ENCODE results near the gene GFY.

GFY gene

GRCh38 chr19:49425178-49425577 is at the start of gene GFY:
GFY (plus strand) TSS chr19:49425388; CDS start chr19:49426431, 1,043 bp downstream.
- Histone ChIP-seq H3K9me3 (ENCODE audit: low read length) (no peaks in the 10 kb centered on the region), H3K4me3 (ENCODE audit: low read depth, low read length, poor library complexity, severe bottlenecking) (no peak within 1 kb of the TSS), H3K9me2 (ENCODE audit: low read depth, low read length) (no peaks in the 10 kb centered on the region), H3K27ac (ENCODE audit: low read depth, low read length, poor library complexity, severe bottlenecking) (no peak within 1 kb of the TSS), H3K4me2 (ENCODE audit: low read length) (no peak within 1 kb of the TSS), H3K79me2 (ENCODE audit: insufficient read depth, low read length) (no peaks in the 10 kb centered on the region), H3K9ac (ENCODE audit: low read length) (no peak within 1 kb of the TSS), H4K20me1 (ENCODE audit: insufficient read depth, low read length) (no peaks in the 10 kb centered on the region), H2AFZ (ENCODE audit: low read length) (no peak within 1 kb of the TSS), H3K4me1 (ENCODE audit: insufficient read depth, low read length, severe bottlenecking) (peaks cover 13% of the 10 kb centered on the region), H3K36me3 (ENCODE audit: insufficient read depth, low read length) (no peaks in the 10 kb centered on the region), H3F3A (ENCODE audit: insufficient read depth, low read length) (no peaks in the 10 kb centered on the region; the same call in 1 of the 2 replicates), H3K27me3 (ENCODE audit: insufficient read depth, low read length) (peaks cover 22% of the 10 kb centered on the region)
- no peak for TF ChIP-seq EZH2 (IDR thresholded peaks at IDR 0.05; ENCODE audit: borderline replicate concordance, low read length)
- TF ChIP-seq CTCF (IDR thresholded peaks at IDR 0.05; ENCODE audit: low read length) = no peak

GRCh38 chr19:49378512-49378911 is 46.7 kb upstream of the GFY start:
- TF ChIP-seq EZH2 (IDR thresholded peaks at IDR 0.05; ENCODE audit: borderline replicate concordance, low read length) = no peak
- no peak for TF ChIP-seq CTCF (IDR thresholded peaks at IDR 0.05; ENCODE audit: low read length)
- no peaks in the 10 kb centered on the region for H3F3A ChIP-seq (ENCODE audit: insufficient read depth, low read length)
- no peaks in the 10 kb centered on the region for H3K79me2 ChIP-seq (ENCODE audit: insufficient read depth, low read length)
- no peak overlapping the region for H3K4me3 ChIP-seq (ENCODE audit: low read depth, low read length, poor library complexity, severe bottlenecking)
- H3K9ac ChIP-seq (ENCODE audit: low read length) = no peak overlapping the region
- H3K36me3 ChIP-seq (ENCODE audit: insufficient read depth, low read length) = no peaks in the 10 kb centered on the region
- H3K27ac ChIP-seq (ENCODE audit: low read depth, low read length, poor library complexity, severe bottlenecking) = no peak overlapping the region
- peaks cover 8% of the 10 kb centered on the region for H3K4me1 ChIP-seq (ENCODE audit: insufficient read depth, low read length, severe bottlenecking)
- H3K9me2 ChIP-seq (ENCODE audit: low read depth, low read length) = no peaks in the 10 kb centered on the region
- peaks cover 3% of the 10 kb centered on the region for H3K9me3 ChIP-seq (ENCODE audit: low read length)
- H2AFZ ChIP-seq (ENCODE audit: low read length) = no peak overlapping the region
- no peaks in the 10 kb centered on the region for H4K20me1 ChIP-seq (ENCODE audit: insufficient read depth, low read length)
- no peaks in the 10 kb centered on the region for H3K27me3 ChIP-seq (ENCODE audit: insufficient read depth, low read length)
- no peak overlapping the region for H3K4me2 ChIP-seq (ENCODE audit: low read length)

DNA sequence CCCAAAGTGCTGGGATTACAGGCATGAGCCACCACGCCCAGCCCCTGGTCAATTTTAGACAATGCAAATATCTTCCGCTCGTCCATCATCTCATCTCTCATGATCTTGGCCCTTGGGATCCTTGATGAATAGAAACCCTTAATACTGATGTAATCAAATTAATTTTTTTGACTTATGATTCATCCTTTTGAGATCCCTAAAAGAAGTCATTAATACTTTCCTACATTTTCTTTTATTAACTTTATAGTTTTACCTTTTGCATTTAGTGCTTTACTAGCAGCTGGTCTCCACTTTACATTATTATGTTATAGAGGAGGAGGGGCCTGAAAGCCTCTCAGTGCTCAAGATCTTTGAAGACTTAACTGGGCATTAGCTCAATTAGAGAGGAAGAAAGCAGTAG is 44.8 kb upstream of the GFY start:
- H4K20me1 ChIP-seq (ENCODE audit: insufficient read depth, low read length) = no peaks in the 10 kb centered on the region
- no peak overlapping the region for H3K9ac ChIP-seq (ENCODE audit: low read length)
- no peak overlapping the region for H3K27ac ChIP-seq (ENCODE audit: low read depth, low read length, poor library complexity, severe bottlenecking)
- H3K4me2 ChIP-seq (ENCODE audit: low read length) = no peak overlapping the region
- peaks cover 3% of the 10 kb centered on the region for H3K9me3 ChIP-seq (ENCODE audit: low read length)
- H3F3A ChIP-seq (ENCODE audit: insufficient read depth, low read length) = no peaks in the 10 kb centered on the region
- no peaks in the 10 kb centered on the region for H3K27me3 ChIP-seq (ENCODE audit: insufficient read depth, low read length)
- H3K4me3 ChIP-seq (ENCODE audit: low read depth, low read length, poor library complexity, severe bottlenecking) = no peak overlapping the region
- no peaks in the 10 kb centered on the region for H3K4me1 ChIP-seq (ENCODE audit: insufficient read depth, low read length, severe bottlenecking)
- TF ChIP-seq EZH2 (IDR thresholded peaks at IDR 0.05; ENCODE audit: borderline replicate concordance, low read length) (no peak), CTCF (IDR thresholded peaks at IDR 0.05; ENCODE audit: low read length) (no peak)
- no peaks in the 10 kb centered on the region for H3K36me3 ChIP-seq (ENCODE audit: insufficient read depth, low read length)
- no peaks in the 10 kb centered on the region for H3K79me2 ChIP-seq (ENCODE audit: insufficient read depth, low read length)
- no peak overlapping the region for H2AFZ ChIP-seq (ENCODE audit: low read length)
- no peaks in the 10 kb centered on the region for H3K9me2 ChIP-seq (ENCODE audit: low read depth, low read length)
